ENCODE measurements around the gene FAM171A1. TPM values are rescaled to one million over a fixed set of nuclear protein-coding genes. Genes with fewer than 3 reads are reported as not detected.

The FAM171A1 gene
- total and polyA plus RNA-seq, 2 donors (not counting 3 experiments of a cell fraction or from before 2014, with no cell fraction given), result 56.3 to 75.8 TPM

DNA sequence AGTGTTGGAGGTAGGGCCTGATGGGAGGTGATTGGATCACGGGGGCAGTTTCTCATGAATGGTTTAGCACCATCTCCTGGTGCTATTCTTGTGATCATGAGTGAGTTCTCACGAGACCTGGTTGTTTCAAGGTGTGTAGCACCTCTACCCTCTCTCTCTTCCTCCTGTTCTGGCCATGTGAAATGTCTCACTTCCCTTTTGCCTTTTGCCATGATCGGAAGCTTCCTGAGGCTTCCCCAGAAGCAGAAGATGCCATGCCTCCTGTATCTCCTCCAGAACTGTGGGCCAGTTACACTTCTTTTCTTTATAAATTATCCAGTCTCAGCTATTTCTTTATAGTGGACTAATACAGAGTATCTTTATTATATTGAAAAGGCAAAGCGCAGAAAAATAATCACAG is 90.1 kb downstream of the FAM171A1 start:
- Histone ChIP-seq H2AFZ (ENCODE audit: low read depth, low read length) (no peak overlapping the region), H3K27ac (ENCODE audit: insufficient read depth, low read depth, low read length) (no peak overlapping the region), H3K4me2 (ENCODE audit: insufficient read depth, low read length) (no peak overlapping the region), H3K9me1 (replicated peaks; ENCODE audit: control insufficient read depth, extremely low read depth, insufficient read depth, low read length) (no peaks in the 10 kb centered on the region), H3K27me3 (ENCODE audit: control insufficient read depth in 2 of 2, insufficient read depth in 2 of 2, low read length in 2 of 2) (no peaks in the 10 kb centered on the region), H3K4me1 (ENCODE audit: control insufficient read depth, extremely low read depth, insufficient read depth, low read length) (peaks cover 3% of the 10 kb centered on the region), H3K9ac (replicated peaks; ENCODE audit: extremely low read depth, insufficient read depth, low read length) (no peak overlapping the region), H3K9me3 (replicated peaks; ENCODE audit: control insufficient read depth, insufficient read depth, low read length) (no peaks in the 10 kb centered on the region), H3K79me2 (ENCODE audit: control insufficient read depth, insufficient read depth, low read length) (no peaks in the 10 kb centered on the region), H3K4me3 (replicated peaks in 1 of 3; ENCODE audit: insufficient read depth in 1 of 3, low read depth in 1 of 3, low read length in 3 of 3) (no peak overlapping the region), H3K36me3 (ENCODE audit: control insufficient read depth in 2 of 2, extremely low read depth in 1 of 2, insufficient read depth in 2 of 2, low read length in 2 of 2) (peaks cover 5 to 10% of the 10 kb centered on the region in 2 experiments), H4K20me1 (replicated peaks; ENCODE audit: control insufficient read depth, extremely low read depth, insufficient read depth, low read length) (no peaks in the 10 kb centered on the region)
- ChIA-PET POLR2A (interaction anchor here (0.5 kb wide), 1 partner anchor 162 kb away, joined by 3 read pairs; no protein-coding TSS in a partner anchor), CTCF (interaction anchor here (0.5 to 1.7 kb wide), 5 partner anchors 10 to 31 kb away, joined by 3 to 6 read pairs (median 3); no protein-coding TSS in a partner anchor)
- no peak for DNase-seq (ENCODE audit: low read depth, low spot score)
- no peak for TF ChIP-seq EZH2 (IDR thresholded peaks at IDR 0.05; ENCODE audit: borderline replicate concordance, low read depth, low read length, severe bottlenecking)
- TF ChIP-seq POLR2AphosphoS5 (IDR thresholded peaks at IDR 0.05; ENCODE audit: insufficient read depth, low read depth, low read length), result no peak
- TF ChIP-seq, protein P1, sequence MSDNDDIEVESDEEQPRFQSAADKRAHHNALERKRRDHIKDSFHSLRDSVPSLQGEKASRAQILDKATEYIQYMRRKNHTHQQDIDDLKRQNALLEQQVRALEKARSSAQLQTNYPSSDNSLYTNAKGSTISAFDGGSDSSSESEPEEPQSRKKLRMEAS (IDR thresholded peaks at IDR 0.05; ENCODE audit: insufficient read depth, insufficient read length), result no peak
- TF ChIP-seq, protein P2, sequence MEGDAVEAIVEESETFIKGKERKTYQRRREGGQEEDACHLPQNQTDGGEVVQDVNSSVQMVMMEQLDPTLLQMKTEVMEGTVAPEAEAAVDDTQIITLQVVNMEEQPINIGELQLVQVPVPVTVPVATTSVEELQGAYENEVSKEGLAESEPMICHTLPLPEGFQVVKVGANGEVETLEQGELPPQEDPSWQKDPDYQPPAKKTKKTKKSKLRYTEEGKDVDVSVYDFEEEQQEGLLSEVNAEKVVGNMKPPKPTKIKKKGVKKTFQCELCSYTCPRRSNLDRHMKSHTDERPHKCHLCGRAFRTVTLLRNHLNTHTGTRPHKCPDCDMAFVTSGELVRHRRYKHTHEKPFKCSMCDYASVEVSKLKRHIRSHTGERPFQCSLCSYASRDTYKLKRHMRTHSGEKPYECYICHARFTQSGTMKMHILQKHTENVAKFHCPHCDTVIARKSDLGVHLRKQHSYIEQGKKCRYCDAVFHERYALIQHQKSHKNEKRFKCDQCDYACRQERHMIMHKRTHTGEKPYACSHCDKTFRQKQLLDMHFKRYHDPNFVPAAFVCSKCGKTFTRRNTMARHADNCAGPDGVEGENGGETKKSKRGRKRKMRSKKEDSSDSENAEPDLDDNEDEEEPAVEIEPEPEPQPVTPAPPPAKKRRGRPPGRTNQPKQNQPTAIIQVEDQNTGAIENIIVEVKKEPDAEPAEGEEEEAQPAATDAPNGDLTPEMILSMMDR (IDR thresholded peaks at IDR 0.05; ENCODE audit: extremely low read depth in 1 of 2, insufficient read depth in 1 of 2, low read depth in 1 of 2, low read length in 2 of 2), result no peak
- no peak for TF ChIP-seq POLR2A (IDR thresholded peaks at IDR 0.05; ENCODE audit: low read depth, low read length)
- TF ChIP-seq FOS (IDR thresholded peaks at IDR 0.05; ENCODE audit: borderline replicate concordance, insufficient read depth, low read length), result no peak
- no peak for FAIRE-seq
- dilution Hi-C loops (cut with MboI; ENCODE audit: extremely low pct_ligation_motif_present, low sequenced_read_pairs), result no loop called here
- intact Hi-C loops (cut with micrococcal nuclease), result no loop called here
- BruUV-seq (replicated peaks), result no TSS peak

Measured in endothelial cell of umbilical vein (primary cell).